DMS 273 treated with DMSO at 0.1 percent for 48 hours (cell line): ENCODE measurements around the gene GLIS1.

ENCODE experiments used
- DNase-seq: peaks from one replicate; lab custom pipeline; 2025; lab: John Stamatoyannopoulos, UW

GLIS1 gene

GRCh38 chr1:53485478-53486394 lies 253.2 kb downstream of the GLIS1 start:
- peak; percentile 58 for DNase-seq

- no peak for DNase-seq
Observed at GRCh38 chr1:53484705-53485477, 254.1 kb downstream of the GLIS1 start.

GRCh38 chr1:53483656-53484055 lies 255.3 kb downstream of the GLIS1 start:
- no peak for DNase-seq

- no peak for DNase-seq
Observed at GRCh38 chr1:53483170-53483569, 255.8 kb downstream of the GLIS1 start.

GRCh38 chr1:53482441-53483153 lies 256.4 kb downstream of the GLIS1 start:
- peak; percentile 43 for DNase-seq

GRCh38 chr1:53481456-53481855 lies 257.5 kb downstream of the GLIS1 start:
- DNase-seq, result no peak

DNA sequence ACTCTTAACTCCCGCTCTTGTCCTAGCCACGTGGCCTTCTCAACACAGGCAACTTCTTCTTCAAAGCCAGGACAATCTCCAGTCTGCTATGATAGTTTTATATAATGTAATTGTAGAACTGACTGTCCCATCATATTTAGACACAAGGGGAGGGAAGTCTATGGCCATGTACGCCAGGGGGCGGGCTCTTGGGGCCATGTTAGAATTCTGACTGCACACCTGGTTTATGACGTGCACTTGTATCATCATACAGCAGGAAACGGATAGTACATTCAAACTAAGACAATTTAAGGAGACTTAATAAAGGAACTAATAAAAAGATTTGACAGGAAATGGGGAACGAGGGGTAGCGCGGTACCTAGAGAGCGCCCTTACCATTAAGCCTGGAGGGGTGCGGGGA lies 258.3 kb downstream of the GLIS1 start:
- no peak for DNase-seq

DNA sequence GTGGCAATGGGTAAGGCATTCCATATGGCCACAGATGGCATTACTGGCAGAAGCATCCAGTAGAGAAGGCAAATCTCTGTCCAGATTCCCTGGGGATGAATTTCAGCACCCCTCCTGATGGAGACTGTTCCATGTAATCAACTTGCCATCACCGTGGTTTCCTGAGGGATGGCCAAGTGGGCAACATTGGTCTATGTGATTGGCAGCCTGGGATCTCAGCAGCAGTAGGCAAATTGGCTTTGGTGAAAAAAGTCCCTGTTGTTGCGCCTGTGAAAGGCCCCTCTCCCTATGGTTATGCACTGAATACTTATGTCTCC lies 260.5 kb downstream of the GLIS1 start:
- DNase-seq, result peak; percentile 51

GRCh38 chr1:53477651-53478501 lies 261.1 kb downstream of the GLIS1 start:
- DNase-seq, result peak; percentile 45

GRCh38 chr1:53476579-53476978 lies 262.4 kb downstream of the GLIS1 start:
- no peak for DNase-seq

DNA sequence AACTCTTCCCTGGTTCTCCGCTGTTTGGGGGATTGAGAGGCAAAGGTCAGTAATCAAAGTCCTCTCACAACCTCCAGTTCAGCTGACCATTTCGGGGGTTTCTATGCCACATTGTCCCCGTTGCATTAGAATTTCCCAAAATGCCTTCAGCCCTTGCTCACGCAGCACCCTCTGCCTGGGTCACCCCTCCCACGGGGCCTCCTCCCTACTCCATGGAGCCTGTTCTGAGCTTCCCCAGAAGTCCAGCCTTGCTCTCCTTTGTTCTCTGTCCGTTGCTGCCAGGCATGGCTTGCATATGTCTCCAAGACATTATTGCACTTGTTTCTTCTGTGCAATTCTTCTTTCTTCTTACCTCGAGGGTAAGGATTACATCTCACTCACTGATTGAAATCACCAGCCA lies 263.3 kb downstream of the GLIS1 start:
- DNase-seq, result no peak

DNA sequence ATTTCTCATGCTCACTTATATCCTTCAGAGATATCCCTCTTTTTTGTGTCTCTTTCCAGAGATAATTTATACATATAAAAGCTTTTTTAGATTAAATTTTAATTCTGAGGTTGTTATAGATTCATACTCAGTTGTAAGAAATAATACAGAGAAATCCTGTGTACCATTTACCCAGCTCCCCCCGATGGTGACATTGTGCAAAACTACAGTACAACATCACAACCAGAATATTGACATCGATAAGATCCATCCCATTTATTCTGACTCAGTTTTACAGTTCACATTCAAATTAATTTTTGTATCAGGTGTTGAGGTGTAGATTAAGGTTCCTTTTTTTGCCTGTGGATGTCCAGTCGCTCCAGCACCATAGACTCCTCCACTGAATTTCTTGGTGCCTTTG lies 265.5 kb downstream of the GLIS1 start:
- DNase-seq, result no peak

- no peak for DNase-seq
Observed at GRCh38 chr1:53471000-53471399, 268.0 kb downstream of the GLIS1 start.

DNA sequence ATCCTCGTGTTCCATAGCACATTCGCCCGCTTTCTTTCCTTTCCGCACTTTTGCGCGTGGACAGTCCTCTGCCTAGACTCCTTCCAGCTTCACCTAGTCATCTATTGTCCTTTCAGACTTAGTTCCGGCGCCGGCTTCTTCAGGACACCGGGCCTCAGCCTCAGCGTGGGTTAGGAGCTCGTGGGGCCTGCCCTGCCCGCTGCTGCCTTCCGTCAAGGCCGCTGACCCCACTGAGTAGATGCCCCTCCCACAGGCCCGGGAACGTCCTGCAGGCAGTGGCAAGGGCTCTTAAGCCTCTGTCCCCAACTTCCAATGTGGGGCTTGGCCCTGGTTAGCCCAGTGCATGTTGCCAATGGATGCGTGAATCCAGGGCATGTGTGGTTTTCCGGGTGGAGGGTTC lies 268.4 kb downstream of the GLIS1 start:
- DNase-seq, result no peak

- peak; percentile 50 for DNase-seq
Observed at GRCh38 chr1:53470155-53470554, 268.8 kb downstream of the GLIS1 start.

- no peak for DNase-seq
Observed at GRCh38 chr1:53469373-53469772, 269.6 kb downstream of the GLIS1 start.

DNA sequence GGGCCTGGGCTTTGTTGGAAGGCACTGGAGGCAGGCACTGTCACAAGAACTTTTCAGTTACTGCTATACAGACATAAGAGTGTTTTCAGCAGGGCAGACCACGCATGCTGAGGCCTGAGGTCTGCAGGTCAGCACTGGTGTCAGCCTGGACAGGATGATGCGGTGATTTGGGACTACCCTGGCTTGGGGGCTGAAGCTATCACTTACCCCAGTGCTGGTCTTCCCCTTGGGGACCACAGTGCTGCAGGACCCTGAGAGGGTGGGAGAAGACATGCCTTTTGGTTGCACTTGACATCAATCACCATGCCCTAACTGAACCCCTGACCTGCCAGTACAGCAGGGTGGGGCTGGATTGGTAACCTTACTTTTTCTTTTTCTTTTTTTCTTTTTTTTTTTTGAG lies 270.6 kb downstream of the GLIS1 start:
- no peak for DNase-seq

- DNase-seq, result no peak
Observed at GRCh38 chr1:53467391-53467790, 271.6 kb downstream of the GLIS1 start.

DNA sequence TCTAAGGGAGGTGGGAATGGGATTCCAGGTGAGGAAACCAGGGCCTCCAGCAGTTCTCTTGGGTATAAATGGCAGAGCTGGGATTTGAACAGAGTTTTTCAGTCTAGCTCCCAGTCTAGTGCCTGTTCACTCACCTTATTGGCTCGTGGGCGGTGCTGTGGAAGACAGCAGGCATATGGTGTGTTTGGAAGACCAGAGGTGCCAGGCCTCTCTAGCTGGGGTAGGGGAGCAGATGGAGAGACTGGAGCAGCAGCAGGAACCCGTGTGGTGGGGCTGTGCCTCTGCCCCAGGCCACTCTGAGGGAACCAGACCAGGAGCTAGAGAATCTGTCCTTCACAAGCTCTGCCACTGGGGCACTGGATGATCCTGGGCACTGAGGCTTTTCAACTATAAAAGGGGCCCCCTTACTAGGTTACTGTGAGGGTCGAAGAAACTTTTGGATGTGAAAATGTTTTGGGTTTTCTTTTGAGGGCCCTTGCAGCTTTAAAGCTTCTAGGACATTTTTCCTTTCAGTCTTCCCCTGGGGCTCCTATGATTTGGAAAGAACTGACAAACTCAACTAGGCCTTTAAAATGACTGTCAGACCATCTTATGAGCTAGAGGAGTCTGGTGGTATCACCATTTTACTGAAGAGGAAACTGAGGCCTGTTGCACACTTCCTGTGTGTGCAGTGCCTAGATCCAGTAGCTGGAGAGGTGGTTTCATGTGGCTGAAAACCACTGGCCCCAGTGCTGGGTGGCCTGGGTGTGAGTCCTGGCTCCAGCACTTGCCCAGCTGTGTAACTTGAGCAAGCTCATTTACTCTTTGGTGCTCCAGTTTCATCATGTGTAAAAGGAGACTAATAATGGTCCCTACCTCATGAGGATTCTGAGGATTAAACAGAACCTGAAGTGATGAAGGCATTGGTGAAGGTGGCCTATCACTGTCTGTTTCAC lies 273.7 kb downstream of the GLIS1 start:
- DNase-seq, result peak; percentile 69
